Gastrocnemius medialis (tissue), 4 donors: Measurements from ENCODE around the gene TM9SF2. TPM values are rescaled to one million over a fixed set of nuclear protein-coding genes. Genes with fewer than 3 reads are reported as not detected.

Source experiments
- ATAC-seq, 2 donors: fragments of 150-250 bp; one replicate each; pipeline ENCODE4 v1.9.1; 2016
- DNase-seq, 2 donors: peaks; one replicate each; pipeline ENCODE4 v3.0.0-alpha.2; 2019
- H3K27ac ChIP-seq, 4 donors: fragments of 200-600 bp; sonication (generic); 1 replicate in 1 of 4; 2 replicates in 3 of 4; pipeline ENCODE4 v1.5.1; 2016 to 2018; ENCODE audit warnings: mild to moderate bottlenecking in 2 of 4, moderate library complexity in 1 of 4
- H3K27me3 ChIP-seq, 3 donors: fragments of 200-600 bp; sonication (generic) in 2 of 3; 1 replicate in 1 of 3; 2 replicates in 2 of 3; pipeline versions ENCODE4 v1.5.1 to v1.6.0; 2016 to 2019; ENCODE audit warnings: mild to moderate bottlenecking in 1 of 3, moderate library complexity in 1 of 3
- H3K36me3 ChIP-seq, 2 donors: fragments of 200-600 bp; sonication (generic) in 1 of 2; one replicate each; pipeline ENCODE4 v1.5.1; 2017 to 2018
- H3K4me1 ChIP-seq, 2 donors: fragments of 200-600 bp; sonication (generic) in 1 of 2; one replicate each; pipeline ENCODE4 v1.5.1; 2016 to 2017; ENCODE audit warnings: mild to moderate bottlenecking in 2 of 2
- H3K4me3 ChIP-seq, 4 donors: fragments of 200-600 bp; sonication (generic) in 3 of 4; 1 replicate in 1 of 4; 2 replicates in 3 of 4; pipeline ENCODE4 v1.5.1; 2016 to 2019; ENCODE audit warnings: mild to moderate bottlenecking in 2 of 4
- H3K9me3 ChIP-seq, 3 donors: fragments of 200-600 bp; sonication (generic) in 2 of 3; 1 replicate in 1 of 3; 2 replicates in 2 of 3; pipeline ENCODE4 v1.5.1; 2016 to 2019
- CTCF ChIP-seq, 5 experiments: fragments of 450-650 bp in 3 of 5; fragments of 200-600 bp in 2 of 5; sonication (generic) in 2 of 5; IDR thresholded peaks in 4 of 5; conservative IDR thresholded peaks in 1 of 5; 1 replicate in 4 of 5; 2 replicates in 1 of 5; pipeline ENCODE4 v1.5.1; 2016 to 2019; ENCODE audit warnings: antibody characterized with exemption in 5 of 5, mild to moderate bottlenecking in 3 of 5, moderate library complexity in 3 of 5
- POLR2A ChIP-seq, 2 donors: fragments of 450-650 bp; IDR thresholded peaks; one replicate each; pipeline ENCODE4 v1.6.1; 2017; ENCODE audit warnings: antibody characterized with exemption in 2 of 2, mild to moderate bottlenecking in 2 of 2, moderate library complexity in 2 of 2
- in situ Hi-C, 4 donors: fragments of 200-750 bp; cut with MboI; loops; one replicate each; pipeline versions ENCODE4 v1.15.0 to v1.8.0; 2017; ENCODE audit warnings: low sequenced_read_pairs in 4 of 4
- intact Hi-C: fragments of 100-400 bp; cut with DNase I; formaldehyde crosslinking; loops from one replicate; pipeline ENCODE4 v1.15.1; 2023; ENCODE audit warnings: low total_unique reads
- total RNA-seq, 4 donors: library from RNA; depleted of rRNA; stranded (reverse); fragments of >200 nt; gene quantifications; one replicate each; pipeline versions ENCODE4 v1.1.0 to v1.2.3, GENCODE V29; 2016

TM9SF2 gene
- total RNA-seq, 4 donors from 2014 or later = 47.3 to 69.9 (median 55.7) TPM

GRCh38 chr13:99507986-99508385 lies 6.7 kb downstream of the TM9SF2 start:
- H3K27me3 ChIP-seq = no peaks in the 10 kb centered on the region
- peaks cover 52 to 62% of the 10 kb centered on the region in 2 donors for H3K4me1 ChIP-seq
- no peak overlapping the region for H3K4me3 ChIP-seq
- no peaks in the 10 kb centered on the region for H3K9me3 ChIP-seq
- ATAC-seq (no peak), DNase-seq (no peak)
- H3K36me3 ChIP-seq = no peaks in the 10 kb centered on the region
- in situ Hi-C loops = loop anchor here in 1 of 4 donors (10.0 kb wide), 1 partner anchor 73 kb away; no protein-coding TSS in a partner anchor
- H3K27ac ChIP-seq = no peak overlapping the region
- intact Hi-C loops = loop anchor here (10.0 kb wide), 1 partner anchor 577 kb away; the partner anchor contains the start of gene PCCA
- no peak for TF ChIP-seq CTCF (IDR thresholded peaks at IDR 0.05 in 4 of 5, conservative IDR thresholded peaks at IDR 0.05 in 1 of 5)
- no peak for TF ChIP-seq POLR2A (IDR thresholded peaks at IDR 0.05)

- no peaks in the 10 kb centered on the region for H3K36me3 ChIP-seq
- H3K27ac ChIP-seq = no peak overlapping the region
- DNase-seq = no peak
- no peak overlapping the region for H3K4me3 ChIP-seq
- no peaks in the 10 kb centered on the region for H3K27me3 ChIP-seq
- TF ChIP-seq POLR2A (IDR thresholded peaks at IDR 0.05) = no peak
- H3K4me1 ChIP-seq = peaks cover 42 to 49% of the 10 kb centered on the region in 2 donors
- H3K9me3 ChIP-seq = no peaks in the 10 kb centered on the region
- in situ Hi-C loops = loop anchor here in 1 of 4 donors (10.0 kb wide), 1 partner anchor 75 kb away; no protein-coding TSS in a partner anchor
- ATAC-seq = no peak
- intact Hi-C loops = loop anchor here (10.0 kb wide), 1 partner anchor 575 kb away; the partner anchor contains the start of gene PCCA
Measured at GRCh38 chr13:99509479-99509878, 8.2 kb downstream of the TM9SF2 start.

GRCh38 chr13:99514801-99515200 lies 13.5 kb downstream of the TM9SF2 start:
- H3K9me3 ChIP-seq = no peaks in the 10 kb centered on the region
- TF ChIP-seq POLR2A (IDR thresholded peaks at IDR 0.05) = no peak
- in situ Hi-C loops = no loop called here
- H3K27me3 ChIP-seq = no peaks in the 10 kb centered on the region
- ATAC-seq (no peak), DNase-seq (no peak)
- H3K27ac ChIP-seq = no peak overlapping the region
- peaks cover 8 to 12% of the 10 kb centered on the region in 2 donors for H3K4me1 ChIP-seq
- no peak overlapping the region for H3K4me3 ChIP-seq
- intact Hi-C loops = no loop called here
- H3K36me3 ChIP-seq = peaks cover 0 to 19% of the 10 kb centered on the region in 2 donors

GRCh38 chr13:99516153-99516929 lies 15.1 kb downstream of the TM9SF2 start:
- Histone ChIP-seq H3K4me1 (peaks cover 7 to 12% of the 10 kb centered on the region in 2 donors), H3K4me3 (no peak overlapping the region), H3K9me3 (no peaks in the 10 kb centered on the region), H3K27ac (no peak overlapping the region), H3K27me3 (no peaks in the 10 kb centered on the region), H3K36me3 (peaks cover 0 to 34% of the 10 kb centered on the region in 2 donors)
- DNase-seq (no peak), ATAC-seq (no peak)
- intact Hi-C loops (no loop called here), in situ Hi-C loops (no loop called here)
- TF ChIP-seq CTCF (IDR thresholded peaks at IDR 0.05 in 4 of 5, conservative IDR thresholded peaks at IDR 0.05 in 1 of 5) (no peak), POLR2A (IDR thresholded peaks at IDR 0.05) (no peak)

GRCh38 chr13:99517577-99517976 lies 16.3 kb downstream of the TM9SF2 start:
- no peak for ATAC-seq
- in situ Hi-C loops (no loop called here), intact Hi-C loops (no loop called here)

More at GRCh38 chr13:99517577-99517976, 16.3 kb downstream of the TM9SF2 start:
- H3K36me3 ChIP-seq = peaks cover 0 to 46% of the 10 kb centered on the region in 2 donors
- no peak overlapping the region for H3K27ac ChIP-seq
- TF ChIP-seq CTCF (IDR thresholded peaks at IDR 0.05 in 4 of 5, conservative IDR thresholded peaks at IDR 0.05 in 1 of 5) (no peak), POLR2A (IDR thresholded peaks at IDR 0.05) (no peak)
- H3K27me3 ChIP-seq = no peaks in the 10 kb centered on the region
- no peak for DNase-seq
- H3K4me3 ChIP-seq = no peak overlapping the region
- no peaks in the 10 kb centered on the region for H3K9me3 ChIP-seq
- H3K4me1 ChIP-seq = peaks cover 3 to 4% of the 10 kb centered on the region in 2 donors
